NB4 (cell line): ENCODE measurements around the gene ABHD3.

Source experiments
- CTCF ChIP-seq: IDR thresholded peaks from one replicate; pipeline ENCODE4 v1.5.1; 2012; ENCODE audit warnings: low read depth, low read length
- POLR2A ChIP-seq: IDR thresholded peaks from 2 replicates; pipeline ENCODE4 v1.6.1; 2011; ENCODE audit warnings: mild to moderate bottlenecking; ENCODE audit not compliant: insufficient read length; ENCODE audit errors: extremely low read depth

GRCh38 chr18:21653361-21653760 is 51.2 kb downstream of the ABHD3 start:
- TF ChIP-seq CTCF (no peak), POLR2A (no peak)
